A204.1 (cell line): ENCODE measurements around the gene CBFA2T3.

Experiments used
- FAIRE-seq: peaks from 2 replicates; lab custom pipeline; 2012; peaks lifted over from hg19 to GRCh38; lab: Jason Lieb, UNC

CBFA2T3 gene

DNA sequence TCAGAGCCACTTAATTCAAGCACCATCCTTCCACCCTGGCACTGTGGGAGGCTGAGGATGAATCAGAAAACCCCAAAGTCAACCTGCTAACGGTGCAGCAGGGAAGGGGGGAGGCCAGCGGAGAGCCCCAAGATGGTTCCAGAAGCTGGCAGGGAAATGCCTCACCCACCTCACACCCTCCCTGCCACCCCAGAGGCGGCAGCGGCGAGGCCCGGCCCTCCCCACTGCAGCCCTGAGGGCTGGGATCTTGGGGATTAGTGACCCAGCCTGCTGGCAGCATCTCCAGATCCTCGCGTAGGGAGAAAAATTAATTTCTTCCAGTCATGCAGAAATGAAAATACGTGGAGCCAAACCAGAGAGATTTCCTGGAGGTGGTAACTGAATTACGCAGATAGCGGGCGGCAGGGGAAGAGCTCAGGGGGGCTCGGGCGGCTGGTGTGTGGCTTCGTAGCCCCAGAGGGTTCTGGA lies 38.2 kb downstream of the CBFA2T3 start:
- no peak for FAIRE-seq

DNA sequence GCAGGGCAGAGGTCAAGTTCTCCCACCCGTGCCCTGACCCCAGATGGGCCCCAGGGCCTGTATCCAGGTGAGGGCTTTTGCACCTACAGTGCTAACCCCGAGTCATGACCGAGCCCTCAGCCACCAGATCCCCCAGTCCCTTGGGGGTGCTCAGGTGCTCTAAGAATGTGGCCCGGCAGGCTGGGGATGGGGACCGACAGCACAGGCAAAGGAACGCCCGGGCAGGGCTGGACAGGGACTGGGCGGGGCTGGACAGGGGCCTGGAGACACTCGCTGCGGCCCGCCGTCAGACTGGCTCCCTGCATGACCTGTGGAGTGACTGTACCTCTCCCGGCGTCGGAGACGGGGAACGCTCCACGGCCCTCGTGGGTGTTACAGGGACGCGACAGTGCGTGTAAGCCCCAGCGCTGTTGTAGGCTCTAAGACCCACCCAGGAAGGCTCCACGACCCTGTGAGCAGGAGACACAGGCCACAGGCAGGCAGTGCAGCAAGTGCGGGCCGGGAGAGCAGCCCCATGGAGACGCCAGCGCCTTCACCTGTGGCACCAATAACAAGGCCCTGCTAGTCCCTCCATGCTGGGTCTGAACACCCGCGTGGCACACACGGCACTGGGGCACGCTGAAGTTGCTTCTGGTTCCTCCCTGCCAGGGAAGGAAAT lies 38.8 kb downstream of the CBFA2T3 start:
- FAIRE-seq = no peak

- no peak for FAIRE-seq
These were observed 39.8 kb downstream of the CBFA2T3 start for GRCh38 chr16:88937206-88937621.

DNA sequence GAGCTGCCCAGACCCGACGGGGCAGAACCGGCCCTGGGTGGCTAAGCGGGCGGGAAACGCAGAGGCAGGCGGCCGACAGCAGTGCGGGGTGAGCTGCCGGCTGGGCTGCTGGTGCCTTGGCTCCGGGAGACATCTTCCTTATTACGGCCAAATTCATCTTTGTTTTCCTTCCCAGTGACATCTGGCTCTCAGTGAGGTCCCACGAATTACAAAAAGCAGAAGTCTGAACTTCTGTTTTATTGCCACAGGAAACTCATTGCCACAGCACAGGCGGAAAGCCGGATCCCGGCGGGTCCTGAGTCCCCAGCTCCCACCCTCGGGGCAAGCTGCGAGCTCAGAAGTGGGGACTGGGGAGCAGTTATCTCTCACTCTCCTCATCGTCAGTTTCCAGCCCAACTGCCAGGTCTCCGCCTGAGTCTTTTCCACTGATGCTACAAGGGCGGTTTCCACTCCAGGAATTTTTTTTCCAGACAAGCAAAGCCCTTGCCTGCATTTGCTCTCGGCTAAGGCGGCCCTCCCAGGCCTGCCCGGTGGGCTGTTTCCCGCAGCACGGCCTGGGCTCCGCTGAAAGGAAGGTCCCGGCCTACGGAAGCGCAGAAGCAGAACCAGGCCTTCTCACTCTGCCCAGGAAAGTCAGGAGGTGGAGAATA lies 40.3 kb downstream of the CBFA2T3 start:
- no peak for FAIRE-seq

DNA sequence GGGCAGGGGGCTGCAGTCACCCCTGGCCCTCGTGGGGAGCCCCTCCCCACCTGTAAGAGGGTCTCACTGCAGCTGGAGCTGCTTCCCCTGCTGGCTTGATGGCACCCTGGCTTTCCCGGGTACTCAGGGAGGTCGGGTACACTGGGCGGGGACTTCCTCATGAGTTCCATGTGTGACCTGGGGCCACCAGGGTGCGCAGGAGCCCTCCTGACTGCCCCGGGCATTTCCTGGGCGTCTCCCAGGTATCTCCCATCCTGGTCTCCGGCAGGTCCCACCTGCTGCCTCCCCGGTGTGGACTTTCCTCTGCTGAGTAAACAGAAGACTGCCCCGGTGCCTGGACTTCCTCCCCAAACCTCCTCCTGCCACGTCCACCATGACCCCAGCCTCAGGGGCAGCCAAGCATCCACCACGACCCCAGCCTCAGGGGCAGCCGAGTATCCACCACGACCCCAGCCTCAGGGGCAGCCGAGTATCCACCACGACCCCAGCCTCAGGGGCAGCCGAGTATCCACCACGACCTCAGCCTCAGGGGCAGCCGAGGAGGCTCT lies 40.9 kb downstream of the CBFA2T3 start:
- FAIRE-seq = no peak

DNA sequence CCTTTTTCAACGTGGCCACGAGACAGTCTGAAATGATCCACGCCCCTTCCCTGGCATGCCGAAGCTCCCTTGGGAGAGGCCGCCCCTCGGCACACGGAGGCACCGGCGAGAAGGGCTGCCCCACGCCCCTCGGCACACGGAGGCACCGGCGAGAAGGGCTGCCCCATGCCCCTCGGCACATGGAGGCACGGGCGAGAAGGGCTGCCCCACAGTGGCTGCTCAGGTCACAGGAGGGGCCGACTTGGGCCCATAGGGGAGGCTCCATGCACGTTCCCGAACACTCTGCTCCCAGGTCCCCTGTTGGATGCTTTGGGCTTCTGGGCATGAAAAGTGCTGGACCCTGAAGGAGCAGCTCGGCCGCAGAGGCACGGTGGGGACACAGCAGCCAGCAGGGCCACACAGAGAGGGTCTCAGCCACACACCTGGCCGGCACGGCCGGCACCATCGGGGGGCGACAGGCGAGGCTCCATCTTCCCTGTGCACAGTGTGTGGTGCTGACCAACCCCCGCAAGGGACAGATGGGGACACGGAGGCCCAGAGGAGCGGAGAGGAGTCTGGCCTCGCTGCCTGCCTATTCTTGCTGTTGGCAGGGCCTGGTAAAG lies 42.8 kb downstream of the CBFA2T3 start:
- no peak for FAIRE-seq

DNA sequence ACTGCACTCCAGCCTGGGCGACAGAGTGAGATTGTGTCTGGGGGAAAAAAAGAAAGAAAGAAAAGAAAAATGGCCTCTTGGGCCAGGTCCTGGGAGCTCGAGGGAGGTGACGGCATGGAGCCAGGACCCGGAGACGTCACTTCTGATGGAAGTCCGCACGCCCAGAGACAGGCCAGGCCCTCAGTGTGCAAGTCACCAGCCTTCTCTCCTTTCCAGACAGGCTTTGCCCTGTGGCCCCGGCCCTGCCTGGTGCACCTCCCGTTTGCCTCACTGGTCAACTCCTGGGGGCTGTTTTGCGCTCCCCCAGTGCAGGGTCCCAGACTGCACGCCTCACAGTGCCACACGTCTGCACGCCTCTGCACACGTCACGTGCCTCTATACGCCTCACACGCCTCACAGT lies 44.1 kb downstream of the CBFA2T3 start:
- no peak for FAIRE-seq

GRCh38 chr16:88931936-88932335 lies 45.1 kb downstream of the CBFA2T3 start:
- no peak for FAIRE-seq

- no peak for FAIRE-seq
These were observed 45.6 kb downstream of the CBFA2T3 start for GRCh38 chr16:88931373-88931900.

- FAIRE-seq = no peak
These were observed 46.3 kb downstream of the CBFA2T3 start for GRCh38 chr16:88930716-88931115.

- FAIRE-seq = no peak
These were observed 47.9 kb downstream of the CBFA2T3 start for GRCh38 chr16:88929091-88929445.

GRCh38 chr16:88928405-88929090 lies 48.5 kb downstream of the CBFA2T3 start:
- no peak for FAIRE-seq

DNA sequence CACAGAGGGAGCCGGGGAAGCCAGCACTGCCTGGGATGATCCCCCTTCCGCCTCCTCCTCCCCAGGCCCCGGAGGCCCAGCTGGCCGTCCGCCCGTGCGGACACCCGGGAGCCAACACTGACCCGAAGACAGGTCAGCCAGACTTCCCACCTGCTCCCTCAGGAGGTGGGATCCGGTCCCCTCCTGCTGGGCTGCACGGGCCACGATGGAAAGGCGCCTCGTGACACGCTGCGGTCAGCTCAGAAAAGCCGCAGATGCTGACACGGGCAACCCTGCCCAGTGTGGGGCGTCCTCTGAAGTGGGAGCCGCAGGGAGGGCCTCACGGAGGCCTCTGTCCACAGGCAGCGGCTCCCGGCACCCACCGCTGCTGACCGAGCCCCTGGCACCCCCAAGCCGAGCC lies 49.3 kb downstream of the CBFA2T3 start:
- no peak for FAIRE-seq

GRCh38 chr16:88927010-88927409 lies 50.0 kb downstream of the CBFA2T3 start:
- FAIRE-seq = no peak

DNA sequence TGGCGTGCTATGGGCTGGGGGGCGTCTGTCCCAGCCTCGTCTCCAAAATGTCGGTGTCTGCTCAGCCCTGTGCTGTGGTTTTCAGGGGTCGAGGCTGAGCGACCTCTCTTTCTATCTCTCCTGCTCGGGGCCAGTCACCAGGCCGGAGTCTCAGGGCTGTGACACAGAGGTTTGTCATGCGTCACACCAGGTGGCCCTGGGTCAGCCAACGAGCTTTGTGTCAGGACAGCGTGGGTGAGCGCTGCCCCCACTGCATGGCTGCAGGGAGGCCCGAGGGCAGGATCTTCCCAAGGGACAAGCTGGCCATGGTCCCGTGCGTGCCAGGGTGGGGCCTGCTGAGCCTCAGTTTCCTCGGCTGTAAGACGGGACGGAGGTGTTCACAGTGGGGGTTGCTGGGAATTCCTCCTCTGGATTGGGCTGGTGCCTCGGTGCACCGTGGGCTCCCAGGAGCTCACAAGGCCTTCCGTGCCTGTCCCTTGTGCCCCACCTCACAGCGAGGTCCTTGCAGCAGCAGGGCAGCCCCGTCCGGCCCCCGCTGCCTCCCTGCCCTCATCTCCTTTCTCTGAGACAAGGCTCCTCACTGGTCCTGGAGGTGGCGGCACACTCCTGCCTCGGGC lies 50.5 kb downstream of the CBFA2T3 start:
- FAIRE-seq = no peak

GRCh38 chr16:88925540-88925887 lies 51.5 kb downstream of the CBFA2T3 start:
- FAIRE-seq = no peak

DNA sequence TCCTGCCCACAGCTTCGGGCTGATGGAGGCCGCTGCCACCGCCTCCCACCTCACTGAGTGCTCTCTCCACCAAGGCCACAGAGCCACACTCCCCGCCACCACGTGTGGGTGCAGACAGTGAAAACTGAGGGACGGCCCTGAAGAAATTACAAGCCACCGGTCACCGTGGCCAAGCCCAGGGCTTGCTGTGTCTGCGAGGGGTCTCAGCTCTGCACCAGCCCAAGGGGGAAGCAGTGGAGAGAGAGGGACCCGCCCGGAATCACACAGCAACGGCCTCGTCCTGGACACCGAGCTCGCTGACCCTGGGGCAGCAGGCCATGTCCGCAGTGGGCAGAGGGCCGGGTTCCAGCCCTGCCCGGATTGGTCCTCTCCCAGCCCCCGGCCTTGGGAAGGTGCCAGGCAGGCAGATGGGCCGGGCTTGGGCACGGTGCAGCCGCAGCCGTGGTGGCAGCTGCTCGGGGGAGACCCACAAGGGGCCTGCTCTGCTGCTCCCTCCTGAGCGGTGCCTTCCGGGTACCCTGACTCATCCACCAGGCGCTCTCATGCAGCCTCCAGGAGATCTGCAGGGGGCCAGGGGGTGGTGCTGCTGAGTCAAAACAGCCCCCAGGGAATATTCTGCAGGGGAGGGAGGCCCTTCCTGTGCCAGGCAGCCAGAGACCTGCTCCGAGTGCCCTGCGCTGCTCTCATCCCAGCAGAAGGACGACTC lies 52.0 kb downstream of the CBFA2T3 start:
- no peak for FAIRE-seq

DNA sequence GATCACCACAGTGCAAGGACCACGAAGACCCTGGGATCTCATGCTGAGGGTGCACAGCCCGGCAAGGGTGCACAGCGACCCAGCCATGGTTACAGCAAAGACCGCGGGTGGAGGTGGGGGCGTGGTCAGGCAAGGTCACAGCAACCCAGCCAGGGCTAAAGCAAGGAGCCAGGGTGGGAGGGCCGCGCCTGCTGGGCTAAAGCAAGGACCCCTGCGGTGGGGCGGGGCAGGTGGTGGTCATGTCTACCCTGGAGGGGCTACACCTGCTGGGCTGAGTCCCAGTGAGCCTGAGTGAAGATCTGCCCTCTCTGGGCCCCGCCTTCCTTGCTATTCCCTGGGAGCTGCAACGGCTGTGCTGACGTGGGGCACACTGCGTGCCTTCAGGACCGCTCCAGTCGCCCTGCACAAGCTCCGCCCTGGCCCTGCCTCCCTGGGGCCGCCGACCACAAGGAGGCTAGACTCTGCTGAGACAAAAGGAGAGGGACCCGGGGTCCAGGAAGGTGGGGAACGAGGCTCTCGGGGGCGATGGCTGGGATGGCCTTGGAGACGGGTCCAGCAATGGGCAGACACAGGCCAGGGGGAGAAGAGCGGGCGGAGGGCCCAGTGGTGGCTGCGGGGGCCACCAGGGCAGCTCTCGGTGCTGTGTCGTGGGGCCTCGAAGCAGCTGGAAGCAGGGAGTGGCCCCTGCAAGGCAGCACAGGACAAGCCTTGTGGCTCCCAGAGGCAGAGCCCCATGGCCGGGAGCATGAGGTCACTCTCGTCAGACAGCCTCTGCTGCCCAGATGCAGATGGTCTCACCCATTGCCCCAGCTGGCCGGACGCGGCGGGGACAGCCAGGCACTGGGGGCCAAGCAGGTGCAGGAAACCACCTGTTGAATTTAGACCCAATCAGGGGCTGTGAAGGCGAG lies 52.8 kb downstream of the CBFA2T3 start:
- FAIRE-seq = no peak

DNA sequence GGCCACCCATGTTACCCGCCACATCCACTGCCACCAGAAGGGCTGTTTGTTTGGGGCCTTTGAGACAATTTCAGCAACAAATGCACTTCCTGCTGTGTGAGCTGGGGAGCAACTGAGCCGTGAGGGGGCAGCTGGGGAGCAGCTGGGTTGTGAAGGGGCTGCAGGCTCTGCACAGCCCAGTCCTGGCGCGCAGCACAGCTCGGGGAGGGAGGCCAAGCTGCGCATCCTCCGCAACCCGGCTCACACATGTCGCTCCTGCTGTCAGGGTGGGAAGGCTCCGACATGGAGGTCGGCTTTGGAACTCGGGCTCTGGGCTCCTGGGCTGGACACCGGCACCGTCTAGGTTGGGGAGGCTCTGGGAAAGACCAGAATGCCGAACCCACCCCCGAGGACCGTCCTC lies 53.6 kb downstream of the CBFA2T3 start:
- no peak for FAIRE-seq

GRCh38 chr16:88922826-88923410 lies 54.1 kb downstream of the CBFA2T3 start:
- FAIRE-seq = no peak
